ENCODE results near the gene CNDP2.
A peak's percentile ranks its signal among the peaks of the same experiment; 100 is the strongest.
"Not testable (repeated sequence)": the region's sequence is repeated elsewhere in the genome, so short reads cannot be mapped to it uniquely, and the experiment has no call there.

CNDP2 gene

DNA sequence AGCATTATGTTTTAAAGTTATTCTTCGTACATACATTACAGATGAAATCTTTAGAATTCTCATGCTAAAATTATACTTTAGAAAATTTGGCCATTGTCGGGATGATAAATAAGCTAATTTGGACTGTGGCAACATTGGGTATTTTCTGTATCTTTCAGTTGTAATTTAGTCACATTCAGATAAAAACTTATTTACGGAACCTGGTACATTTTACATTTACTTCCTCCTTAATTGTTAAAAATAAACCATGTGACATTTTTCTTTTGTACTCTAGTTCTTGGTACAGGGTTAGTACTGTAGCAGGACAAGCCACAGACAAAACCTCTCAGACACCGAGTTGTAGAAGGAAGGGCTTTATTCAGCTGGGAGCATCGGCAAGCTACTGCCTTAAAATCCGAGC is 4.2 kb downstream of the CNDP2 start:
- no peak for DNase-seq (ENCODE audit: low spot score)

DNA sequence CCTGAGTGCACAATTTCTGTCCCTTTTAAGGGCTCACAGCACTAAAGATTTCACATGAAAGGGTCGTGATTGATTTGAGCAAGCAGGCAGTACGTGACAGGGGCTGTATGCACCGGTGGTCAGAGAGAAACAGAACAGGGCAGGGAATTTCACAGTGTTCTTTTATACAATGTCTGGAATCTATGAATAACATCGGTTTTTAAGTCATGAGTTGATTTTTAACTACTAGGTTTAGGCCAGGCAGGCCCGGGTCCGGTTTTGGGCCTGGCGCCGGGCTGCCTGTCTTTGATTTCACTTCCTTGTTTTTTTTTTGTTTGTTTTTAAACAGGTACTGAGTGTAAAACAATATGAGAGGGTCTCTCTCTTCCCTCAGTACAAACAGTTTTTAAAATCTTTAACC is 4.6 kb downstream of the CNDP2 start:
- DNase-seq (ENCODE audit: low spot score): not testable (repeated sequence)

DNA sequence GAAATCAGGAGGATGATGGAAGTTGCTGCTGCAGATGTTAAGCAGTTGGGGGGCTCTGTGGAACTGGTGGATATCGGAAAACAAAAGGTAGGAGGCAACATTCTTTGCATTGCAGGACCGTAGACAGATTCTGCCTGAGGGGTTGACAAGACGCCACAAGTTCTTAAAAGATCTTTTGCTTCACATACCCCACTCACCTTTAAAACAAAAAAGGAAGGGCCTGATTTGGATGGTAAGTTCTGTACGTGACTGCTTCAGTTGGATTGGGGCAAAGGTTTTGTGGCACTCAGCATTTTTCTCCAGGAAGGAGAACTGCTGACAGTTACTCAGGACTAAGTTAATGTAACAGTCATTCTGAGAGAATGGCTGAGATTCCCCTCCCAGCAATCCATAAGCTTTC is 5.2 kb downstream of the CNDP2 start:
- DNase-seq (ENCODE audit: low spot score): no peak

DNA sequence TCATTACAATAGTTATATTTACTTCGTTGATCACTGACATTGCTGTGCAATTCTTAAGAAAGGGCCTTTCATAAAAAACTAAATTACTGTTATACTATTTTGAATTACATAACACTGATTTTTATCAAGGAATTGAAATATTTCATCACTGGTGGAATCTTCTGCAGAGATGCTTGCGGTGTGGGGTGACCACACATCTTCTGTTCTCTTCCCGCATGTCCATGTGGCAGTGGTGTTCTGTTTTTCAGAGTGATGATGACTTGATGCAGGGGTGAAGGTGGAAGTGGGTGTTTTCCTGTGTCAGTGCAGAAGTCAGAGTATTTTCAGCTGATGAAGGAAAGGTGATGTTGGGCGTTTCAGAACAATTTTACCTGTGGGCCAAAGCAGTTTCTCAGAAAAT is 7.0 kb downstream of the CNDP2 start:
- DNase-seq (ENCODE audit: low spot score): no peak

DNA sequence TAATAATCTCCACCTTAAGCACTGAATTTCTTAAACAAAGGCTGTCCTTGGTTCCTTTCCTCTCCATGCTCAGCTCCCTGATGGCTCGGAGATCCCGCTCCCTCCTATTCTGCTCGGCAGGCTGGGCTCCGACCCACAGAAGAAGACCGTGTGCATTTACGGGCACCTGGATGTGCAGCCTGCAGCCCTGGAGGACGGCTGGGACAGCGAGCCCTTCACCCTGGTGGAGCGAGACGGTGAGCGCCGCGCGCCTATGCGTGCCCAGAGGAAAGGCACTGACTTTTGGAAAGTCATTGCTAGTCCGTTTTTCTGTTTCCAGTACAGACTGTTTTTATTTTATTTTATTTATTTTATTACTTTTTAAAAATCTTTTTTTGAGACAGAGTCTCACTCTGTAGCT is 9.6 kb downstream of the CNDP2 start:
- no peak for DNase-seq (ENCODE audit: low spot score)

DNA sequence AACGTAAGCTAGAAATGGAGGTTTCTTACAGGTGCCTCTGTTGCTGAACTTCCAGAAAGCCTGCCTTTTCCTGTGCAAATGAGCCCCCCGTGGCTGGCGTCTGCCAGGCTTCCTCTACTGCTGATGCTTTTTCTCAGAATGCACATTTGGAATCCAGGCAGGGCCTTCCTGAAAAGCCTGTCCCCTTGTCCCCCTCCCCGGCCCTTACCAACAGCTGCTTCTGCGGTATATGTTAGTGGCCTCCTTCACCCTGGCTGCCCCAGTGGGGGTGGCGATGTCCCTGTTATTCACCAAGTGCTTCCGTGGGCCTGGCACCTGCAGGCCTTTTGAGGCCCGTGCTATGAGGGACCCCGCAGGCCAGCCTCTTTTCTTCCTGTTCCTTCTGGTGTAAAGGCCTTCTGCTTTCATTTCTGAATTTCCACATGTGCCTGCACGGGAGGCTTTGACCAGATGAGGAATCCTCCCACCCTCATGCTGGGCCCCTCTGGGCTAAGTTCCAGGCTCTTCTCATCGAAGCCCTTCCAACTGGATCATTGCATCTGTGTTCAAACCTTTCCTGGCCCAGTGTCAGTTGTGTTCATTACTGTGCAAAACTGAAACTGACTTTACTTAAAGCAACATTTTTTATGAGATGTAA is 10.4 kb downstream of the CNDP2 start:
- no peak for DNase-seq (ENCODE audit: low spot score)

DNA sequence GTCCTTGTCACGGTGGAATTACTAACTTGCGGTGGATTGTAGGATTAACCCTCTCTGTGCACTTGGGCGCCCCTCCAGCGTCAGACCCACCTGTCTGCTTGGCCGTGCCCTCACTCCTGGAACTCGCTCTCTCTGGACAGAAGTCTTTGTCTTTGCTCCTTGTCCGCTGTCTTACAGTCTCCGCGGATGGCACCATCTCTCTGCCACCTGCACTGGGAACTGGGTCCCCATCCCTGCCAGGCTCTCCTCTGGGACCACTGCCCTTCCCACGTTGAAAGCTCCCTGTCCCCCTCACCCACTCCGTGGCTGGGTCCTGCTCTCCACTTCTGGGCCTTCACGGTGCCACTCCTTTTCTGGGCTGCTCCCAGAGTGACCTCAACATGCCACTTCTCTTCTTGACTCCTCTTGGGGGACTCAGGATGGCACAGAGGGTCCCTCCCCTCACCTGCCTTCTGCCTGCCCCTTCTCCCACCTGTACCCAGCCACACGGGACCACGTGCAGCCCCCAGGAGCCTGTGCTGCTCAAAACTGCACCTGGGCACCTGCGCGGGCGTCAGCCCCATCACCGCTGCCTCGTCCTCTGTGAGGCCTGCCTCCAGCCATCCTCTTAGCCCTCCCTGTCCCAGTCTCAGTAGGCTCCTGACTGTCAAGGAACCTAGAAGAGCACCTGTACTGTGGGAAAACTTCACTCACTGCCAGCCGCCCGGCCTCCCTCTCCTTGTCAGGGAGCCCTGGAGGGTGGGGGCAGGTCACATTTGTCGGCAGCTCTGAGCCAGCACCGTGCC is 11.1 kb downstream of the CNDP2 start:
- no peak for DNase-seq (ENCODE audit: low spot score)

DNA sequence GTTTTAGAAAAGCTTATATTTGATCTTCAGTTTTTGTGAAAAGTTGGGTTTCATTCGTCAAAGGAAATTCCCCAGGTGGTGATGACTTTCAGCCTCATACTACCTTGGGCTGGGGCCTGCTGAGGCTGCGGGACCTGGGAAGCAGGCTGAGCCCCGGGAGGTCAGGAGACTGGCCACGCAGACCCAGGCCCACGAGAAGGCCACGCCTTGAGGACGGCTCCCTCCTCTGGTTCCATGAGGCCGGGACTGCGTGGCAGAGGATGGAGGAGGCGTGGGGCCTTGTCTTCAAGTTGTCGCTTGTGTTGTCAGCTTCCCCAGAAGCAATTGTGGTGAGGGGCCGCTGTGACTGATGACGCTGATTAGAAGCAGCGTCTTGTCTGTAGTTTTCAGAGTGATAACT is 11.8 kb downstream of the CNDP2 start:
- no peak for DNase-seq (ENCODE audit: low spot score)

DNA sequence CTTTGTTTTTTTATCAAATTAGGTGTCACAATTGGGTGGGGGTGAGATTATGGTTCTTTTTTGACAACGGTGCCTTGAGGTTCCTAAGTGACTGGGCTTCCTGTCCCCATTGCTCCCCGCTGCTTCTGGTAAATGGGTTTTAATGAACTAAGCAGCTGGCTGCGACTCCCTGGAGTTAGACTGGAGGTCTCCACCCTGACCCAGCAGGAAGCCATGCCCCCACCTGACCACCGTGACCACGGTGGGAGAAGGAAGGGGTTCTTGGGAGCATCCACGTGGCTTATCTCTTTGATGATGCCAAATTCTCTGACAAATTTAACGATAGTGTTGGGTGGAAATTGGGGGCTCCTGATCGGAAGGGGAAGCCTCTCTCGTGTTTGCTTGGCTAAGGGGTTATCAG is 12.2 kb downstream of the CNDP2 start:
- no peak for DNase-seq (ENCODE audit: low spot score)

DNA sequence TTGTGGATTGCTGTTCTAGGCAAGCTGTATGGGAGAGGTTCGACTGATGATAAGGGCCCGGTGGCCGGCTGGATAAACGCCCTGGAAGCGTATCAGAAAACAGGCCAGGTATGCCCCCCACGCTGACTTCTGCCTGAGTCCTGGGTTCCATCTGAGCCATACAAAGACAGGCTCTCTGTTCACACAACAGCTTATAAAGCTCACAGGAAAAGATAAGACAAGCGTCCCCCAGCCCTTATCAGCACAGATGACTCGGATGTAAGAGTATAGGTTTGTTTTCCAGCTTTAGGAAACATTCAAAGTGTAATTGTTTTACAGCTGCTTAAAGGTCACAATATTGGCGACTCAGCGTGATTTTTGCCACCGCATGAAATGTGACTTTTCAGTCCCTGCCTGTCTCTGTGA is 12.7 kb downstream of the CNDP2 start:
- DNase-seq (ENCODE audit: low spot score): peak; percentile 73

DNA sequence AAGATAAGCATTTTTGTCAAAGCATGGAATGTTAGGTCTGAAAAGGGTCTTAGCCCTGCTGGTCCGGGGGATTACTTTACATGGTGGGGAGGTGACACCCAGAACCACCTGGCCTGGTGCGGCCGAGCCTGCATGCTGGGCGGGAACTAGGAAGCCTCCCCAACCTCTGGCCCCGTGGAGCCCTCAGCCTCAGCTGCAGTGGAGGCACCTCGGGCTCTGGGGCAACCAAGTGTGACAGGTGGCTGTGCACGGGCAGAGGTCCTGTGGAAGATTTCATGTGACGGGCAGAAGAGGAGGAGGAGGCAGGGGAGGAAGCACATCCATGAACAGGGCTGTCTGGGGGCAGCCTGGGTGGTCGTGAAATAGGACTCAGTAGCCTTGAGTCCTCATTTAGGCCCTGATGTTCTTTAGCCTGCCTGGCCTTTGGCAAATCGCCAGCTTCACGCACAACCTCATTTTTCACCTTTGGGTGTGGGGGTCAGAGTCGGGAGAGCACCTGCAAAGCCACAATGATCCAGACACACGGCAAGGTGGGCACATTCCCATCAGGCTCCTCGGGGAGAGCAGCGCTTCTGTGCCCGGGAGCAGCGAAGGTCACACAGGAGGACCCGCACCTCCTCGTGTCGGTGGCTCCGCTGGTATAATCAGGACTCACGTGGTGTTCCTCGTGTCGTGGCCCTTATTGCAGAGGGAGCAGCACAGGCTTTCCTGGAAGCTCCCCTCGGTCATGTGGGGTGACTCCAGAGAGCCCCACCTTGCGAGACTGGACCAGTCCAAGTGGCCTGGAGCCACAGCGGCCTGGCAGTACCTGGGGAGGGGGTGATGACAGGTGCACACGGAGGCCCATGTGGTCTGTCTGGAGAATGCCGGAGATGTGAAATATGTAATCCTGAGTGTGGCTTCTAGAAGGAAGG is 13.9 kb downstream of the CNDP2 start:
- no peak for DNase-seq (ENCODE audit: low spot score)

DNA sequence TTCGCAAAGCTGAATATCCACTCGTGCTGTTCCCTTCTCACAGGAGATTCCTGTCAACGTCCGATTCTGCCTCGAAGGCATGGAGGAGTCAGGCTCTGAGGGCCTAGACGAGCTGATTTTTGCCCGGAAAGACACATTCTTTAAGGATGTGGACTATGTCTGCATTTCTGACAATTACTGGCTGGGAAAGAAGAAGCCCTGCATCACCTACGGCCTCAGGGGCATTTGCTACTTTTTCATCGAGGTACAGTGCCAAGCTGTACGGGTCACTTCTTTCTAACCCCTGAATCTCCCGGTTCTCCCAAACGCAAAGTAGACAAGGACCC is 14.6 kb downstream of the CNDP2 start:
- DNase-seq (ENCODE audit: low spot score): no peak

DNA sequence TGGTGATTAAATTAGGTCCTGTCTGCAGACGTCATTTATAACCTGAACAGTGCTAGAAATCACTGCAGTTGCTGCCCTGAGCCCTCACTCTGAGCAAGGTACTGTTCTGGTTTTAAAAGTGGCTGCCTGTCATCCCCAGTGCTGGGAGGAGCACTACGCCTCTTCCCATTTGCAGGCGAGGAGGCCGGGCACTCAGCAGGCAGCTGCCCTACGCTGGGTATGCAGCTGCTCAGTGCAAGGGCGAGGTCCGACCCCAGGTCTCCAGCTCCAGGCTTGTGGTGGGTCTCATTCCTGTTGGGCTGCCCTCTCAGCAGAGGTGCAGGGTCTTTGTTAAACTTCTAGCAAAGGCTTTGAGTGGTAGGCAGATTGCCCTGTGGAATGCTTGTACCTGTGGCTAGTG is 15.7 kb downstream of the CNDP2 start:
- DNase-seq (ENCODE audit: low spot score): no peak

DNA sequence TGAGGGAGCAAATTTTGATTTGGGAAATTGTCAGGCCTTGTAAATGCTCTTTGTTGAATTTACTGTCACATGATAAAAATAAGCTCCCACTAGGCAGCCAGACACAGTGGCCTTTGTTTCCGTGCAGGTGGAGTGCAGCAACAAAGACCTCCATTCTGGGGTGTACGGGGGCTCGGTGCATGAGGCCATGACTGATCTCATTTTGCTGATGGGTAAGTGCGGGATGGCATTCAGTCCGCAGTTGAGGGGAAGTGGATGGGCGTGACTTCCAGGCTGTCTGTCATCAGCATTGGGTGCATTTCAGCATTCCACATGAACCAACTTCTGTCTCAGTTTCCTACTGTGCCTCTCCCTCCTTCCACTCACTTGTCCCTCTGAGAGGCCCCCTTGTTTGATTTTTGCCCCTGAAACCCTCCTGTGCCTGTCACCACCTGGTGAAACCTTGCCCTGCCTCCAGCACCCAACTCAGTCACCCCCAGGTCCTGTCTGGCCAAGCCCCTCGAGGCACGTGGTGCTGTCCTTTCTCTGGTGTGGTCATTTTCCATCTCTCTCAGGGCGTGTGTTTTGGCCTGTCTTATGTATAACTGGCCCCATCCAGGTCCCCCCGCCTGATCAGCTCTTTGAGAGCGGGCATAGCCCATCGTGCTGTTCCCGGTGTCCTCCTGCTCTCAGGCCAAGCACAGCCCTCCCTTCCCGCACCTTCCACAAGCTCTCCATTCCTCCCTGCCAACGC is 16.3 kb downstream of the CNDP2 start:
- no peak for DNase-seq (ENCODE audit: low spot score)

DNA sequence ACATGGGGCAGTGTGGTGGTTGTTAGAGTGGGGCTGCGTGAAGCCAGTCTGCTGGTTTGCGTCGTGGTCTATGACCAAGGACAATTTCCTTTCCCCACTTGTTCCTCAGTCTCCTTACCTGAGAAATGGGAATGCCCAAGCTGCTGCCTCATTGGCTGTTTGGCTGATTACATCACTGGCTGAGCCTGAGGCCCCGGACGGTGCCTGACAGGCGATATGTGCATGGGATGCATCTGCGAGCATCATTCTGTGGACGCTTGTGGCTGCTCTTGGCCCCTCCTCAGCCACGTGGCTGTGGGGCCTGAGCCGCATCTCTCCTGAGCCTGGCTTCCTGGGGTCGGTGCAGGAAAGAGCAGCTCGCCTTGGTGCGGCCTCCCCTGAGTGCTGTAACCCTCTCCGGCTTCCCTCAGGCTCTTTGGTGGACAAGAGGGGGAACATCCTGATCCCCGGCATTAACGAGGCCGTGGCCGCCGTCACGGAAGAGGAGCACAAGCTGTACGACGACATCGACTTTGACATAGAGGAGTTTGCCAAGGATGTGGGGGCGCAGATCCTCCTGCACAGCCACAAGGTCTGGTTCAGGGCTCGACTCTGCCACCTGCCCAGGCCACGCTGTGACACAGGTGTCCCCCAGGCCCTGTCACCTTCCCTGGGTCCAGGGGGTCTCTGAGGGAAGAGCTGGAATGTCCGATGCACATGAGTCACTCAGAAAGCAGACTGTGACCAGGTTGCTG is 17.2 kb downstream of the CNDP2 start:
- DNase-seq (ENCODE audit: low spot score): no peak

DNA sequence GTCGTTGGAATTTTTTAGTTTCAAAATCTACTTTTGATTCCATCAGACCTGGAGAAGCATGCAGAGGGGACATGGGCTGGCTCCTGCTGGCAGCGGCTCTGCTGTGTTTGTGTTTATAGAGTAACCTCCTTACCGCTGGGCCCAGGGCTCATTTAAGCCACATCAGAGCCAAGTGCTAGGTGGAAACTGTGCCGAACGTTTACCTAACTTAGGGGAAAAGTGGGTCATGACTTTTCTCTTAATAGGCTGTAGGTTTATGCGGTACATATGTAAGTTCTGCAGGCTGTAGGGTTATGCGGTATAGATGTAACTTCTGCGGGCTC is 17.7 kb downstream of the CNDP2 start:
- DNase-seq (ENCODE audit: low spot score): no peak

DNA sequence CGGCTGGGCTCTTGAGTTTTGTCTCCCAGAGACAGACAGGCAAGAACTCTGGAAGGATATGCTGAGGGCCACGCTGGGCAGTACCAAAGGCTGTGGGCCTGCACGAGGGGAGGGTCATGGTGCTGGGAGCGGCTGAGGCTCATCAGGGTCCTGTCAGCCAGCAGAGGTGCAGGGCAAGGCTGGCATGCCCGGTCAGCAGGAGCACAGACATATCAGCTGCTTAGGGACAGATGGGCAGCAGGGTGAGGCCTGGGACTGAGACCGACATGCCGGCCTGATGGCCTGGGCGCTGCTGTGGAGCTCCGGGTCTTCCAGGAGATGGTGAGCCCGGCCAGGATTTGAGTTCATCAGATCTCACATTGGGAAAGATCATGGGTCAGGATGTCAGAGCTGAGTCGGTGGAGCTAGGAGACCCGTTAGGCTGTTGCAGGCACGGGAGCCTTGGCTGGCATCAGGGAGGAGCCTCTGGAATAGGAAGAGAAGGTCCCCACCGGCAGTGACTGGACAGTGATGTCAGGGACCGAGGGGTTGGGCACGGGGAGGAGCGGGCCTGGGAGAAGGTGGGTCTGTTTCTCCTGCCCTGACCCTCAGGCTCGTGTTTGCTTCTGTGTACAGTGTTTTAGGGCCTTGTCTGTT is 18.8 kb downstream of the CNDP2 start:
- no peak for DNase-seq (ENCODE audit: low spot score)

DNA sequence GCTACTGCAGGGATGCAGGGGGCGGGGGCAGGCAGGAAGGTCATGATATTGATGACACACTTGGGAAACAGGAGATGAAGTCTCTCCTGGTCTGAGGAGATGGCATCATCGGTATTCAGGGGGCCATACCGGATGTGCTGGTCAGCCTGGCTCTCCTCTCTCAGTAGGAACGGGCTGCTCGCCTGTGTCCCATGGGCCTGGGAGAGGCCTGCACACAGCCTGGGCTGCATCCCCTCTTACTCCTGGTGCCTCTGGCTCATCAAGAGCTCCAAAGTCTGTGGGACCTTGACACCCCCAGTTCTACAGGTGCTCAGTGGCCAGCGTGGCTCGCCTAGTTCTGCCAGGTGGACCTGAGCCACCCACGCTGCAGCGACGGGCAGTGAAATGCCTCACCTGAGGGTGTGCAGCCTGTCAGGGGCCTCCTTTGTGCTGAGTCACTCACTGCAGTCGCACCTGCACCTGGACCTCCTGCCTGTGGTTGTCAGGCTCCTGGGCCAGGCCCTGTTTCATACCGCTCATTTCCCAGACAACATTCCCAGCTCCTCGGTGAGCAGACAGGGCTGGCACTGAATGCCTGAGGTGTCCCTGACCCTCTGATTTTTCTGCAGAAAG is 19.6 kb downstream of the CNDP2 start:
- no peak for DNase-seq (ENCODE audit: low spot score)

DNA sequence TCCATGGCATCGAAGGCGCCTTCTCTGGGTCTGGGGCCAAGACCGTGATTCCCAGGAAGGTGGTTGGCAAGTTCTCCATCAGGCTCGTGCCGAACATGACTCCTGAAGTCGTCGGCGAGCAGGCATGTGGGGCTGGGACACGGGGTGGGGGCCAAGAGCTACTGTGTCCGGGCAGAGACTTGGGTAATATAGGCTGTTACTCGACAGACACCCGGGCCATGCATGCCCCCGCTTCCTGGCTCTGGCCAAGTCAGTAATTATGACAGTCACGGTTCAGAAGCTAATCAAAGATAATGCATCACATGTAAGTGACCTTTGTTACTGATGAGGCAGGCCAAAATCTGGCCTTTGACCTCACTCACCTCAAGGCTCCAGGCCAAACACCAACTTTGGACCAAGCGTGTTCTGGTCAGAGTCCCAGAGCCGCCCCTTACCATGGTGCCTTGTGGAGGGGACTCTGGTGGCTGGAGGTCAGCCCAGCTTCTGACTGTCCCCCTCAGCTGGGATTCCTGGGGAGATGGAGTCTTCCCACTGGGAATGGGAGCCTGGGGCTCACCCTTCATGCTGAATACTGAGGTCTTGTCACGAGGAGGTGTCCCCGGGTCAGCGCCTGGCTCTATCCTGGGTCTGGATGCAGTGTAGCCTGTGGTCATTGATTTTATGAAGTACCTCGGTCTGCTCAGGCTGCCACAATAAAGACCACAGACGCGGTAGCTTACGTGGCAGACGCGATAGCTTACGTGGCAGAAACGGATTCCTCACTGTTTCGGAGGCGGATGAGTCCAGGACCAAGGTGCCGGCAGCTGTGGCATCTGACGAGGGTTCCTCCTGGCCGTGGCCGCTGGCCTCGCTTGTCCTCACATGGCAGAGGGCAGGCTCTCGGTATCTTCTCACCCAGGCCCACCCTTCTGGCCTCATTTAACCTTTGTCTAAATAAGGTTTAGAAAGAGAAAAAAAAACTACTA is 20.4 kb downstream of the CNDP2 start:
- DNase-seq (ENCODE audit: low spot score): no peak

DNA sequence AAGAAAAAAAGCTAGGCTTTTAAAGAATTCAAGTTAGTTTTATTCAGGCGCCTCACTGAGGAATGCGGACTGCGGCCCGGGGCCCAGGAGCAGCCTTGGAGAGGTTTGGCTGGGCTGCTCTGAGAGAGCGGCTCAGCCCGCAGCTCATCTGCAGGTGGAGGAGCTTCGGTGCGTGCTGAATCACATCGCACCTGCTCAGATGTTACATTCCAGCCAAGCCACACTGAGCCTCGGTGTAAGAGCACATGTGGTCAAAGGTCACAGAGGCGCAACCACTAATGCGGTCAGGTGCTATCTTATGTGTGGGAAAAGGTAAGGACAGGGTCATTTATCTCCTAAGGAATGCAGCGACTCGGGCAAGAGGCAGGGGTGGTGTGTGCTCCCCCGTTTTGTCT is 21.1 kb downstream of the CNDP2 start:
- no peak for DNase-seq (ENCODE audit: low spot score)
